Effector memory CD8-positive, alpha-beta T cell (primary cell): ENCODE results near the gene EFR3B.
"Not testable (repeated sequence)": the region's sequence is repeated elsewhere in the genome, so short reads cannot be mapped to it uniquely, and the experiment has no call there.

Experiments
- ATAC-seq: fragments of 150-1000 bp; cut with Tn5 transposase; replicated peaks from 2 replicates; pipeline ENCODE4 v1.10.0; 2021; ENCODE audit warnings: mild to moderate bottlenecking, moderate library complexity
- DNase-seq, 3 experiments: peaks; one replicate each; pipeline ENCODE4 v3.0.0; 2021
- H3K27ac Mint-ChIP-seq, 2 donors: one replicate each; pipeline ENCODE4 v1.8.0; 2022; ENCODE audit warnings: mild to moderate bottlenecking in 2 of 2, mixed read lengths in 2 of 2, moderate library complexity in 2 of 2
- H3K27me3 Mint-ChIP-seq, 2 donors: one replicate each; pipeline ENCODE4 v1.8.0; 2022; ENCODE audit warnings: mixed read lengths in 2 of 2
- H3K36me3 Mint-ChIP-seq: one replicate; pipeline ENCODE4 v1.8.0; 2022; ENCODE audit warnings: mild to moderate bottlenecking, moderate library complexity, mixed read lengths; ENCODE audit not compliant: insufficient read depth
- H3K4me1 Mint-ChIP-seq, 2 donors: one replicate each; pipeline ENCODE4 v1.8.0; 2022; ENCODE audit warnings: low read depth in 2 of 2, mixed read lengths in 2 of 2
- H3K4me3 Mint-ChIP-seq, 2 donors: one replicate each; pipeline ENCODE4 v1.8.0; 2022; ENCODE audit warnings: mild to moderate bottlenecking in 2 of 2, mixed read lengths in 2 of 2, moderate library complexity in 2 of 2
- H3K9me3 Mint-ChIP-seq, 2 donors: one replicate each; pipeline ENCODE4 v1.8.0; 2022; ENCODE audit warnings: mixed read lengths in 2 of 2
- total RNA-seq, 9 experiments: gene quantifications; one replicate each; lab custom pipeline; 2026; lab: John Stamatoyannopoulos, UW

The EFR3B gene
- 0 to 2.9 (median 0.78) reads per million in 9 experiments for total RNA-seq

GRCh38 chr2:25041928-25042320 lies at the start of gene EFR3B:
Gene EFR3B, plus strand, starts transcription at chr2:25042076. Its CDS starts 237 bp downstream, at chr2:25042313.
- H3K27ac Mint-ChIP-seq = peak within 1 kb of the TSS; percentile 12 to 72
- peaks cover 33 to 46% of the 10 kb centered on the region in 2 donors for H3K27me3 Mint-ChIP-seq
- DNase-seq (peak; percentile 83 to 88 (median 87)), ATAC-seq (peak; percentile 96)
- peaks cover 19 to 24% of the 10 kb centered on the region in 2 donors for H3K4me1 Mint-ChIP-seq
- no peaks in the 10 kb centered on the region for H3K9me3 Mint-ChIP-seq
- H3K4me3 Mint-ChIP-seq = peak within 1 kb of the TSS; percentile 87 to 93
- H3K36me3 Mint-ChIP-seq = peaks cover 14% of the 10 kb centered on the region

- Mint-ChIP-seq H3K4me1 (no peaks in the 10 kb centered on the region), H3K27ac (no peak overlapping the region), H3K36me3 (no peaks in the 10 kb centered on the region), H3K4me3 (no peak overlapping the region), H3K9me3 (no peaks in the 10 kb centered on the region), H3K27me3 (peaks cover 20 to 41% of the 10 kb centered on the region in 2 donors)
- no peak for ATAC-seq
- no peak for DNase-seq
These were observed 48.3 kb upstream of the EFR3B start for GRCh38 chr2:24993406-24994145.

- peaks cover 20 to 34% of the 10 kb centered on the region in 2 donors for H3K27me3 Mint-ChIP-seq
- DNase-seq = no peak
- no peaks in the 10 kb centered on the region for H3K9me3 Mint-ChIP-seq
- ATAC-seq = no peak
- H3K36me3 Mint-ChIP-seq = no peaks in the 10 kb centered on the region
- no peak overlapping the region for H3K4me3 Mint-ChIP-seq
- H3K4me1 Mint-ChIP-seq = no peaks in the 10 kb centered on the region
- no peak overlapping the region for H3K27ac Mint-ChIP-seq
These were observed 47.6 kb upstream of the EFR3B start for GRCh38 chr2:24994146-24994724.

- DNase-seq, H3K4me1 Mint-ChIP-seq: not testable (repeated sequence)
These were observed 42.8 kb upstream of the EFR3B start for GRCh38 chr2:24999097-24999496.

GRCh38 chr2:25000036-25000435 lies 41.8 kb upstream of the EFR3B start:
- no peak for DNase-seq
- Mint-ChIP-seq H3K4me3 (no peak overlapping the region), H3K27ac (no peak overlapping the region), H3K9me3 (no peaks in the 10 kb centered on the region), H3K36me3 (no peaks in the 10 kb centered on the region), H3K4me1 (no peaks in the 10 kb centered on the region), H3K27me3 (peaks cover 21 to 44% of the 10 kb centered on the region in 2 donors)
- no peak for ATAC-seq

More at GRCh38 chr2:24999097-24999496, 42.8 kb upstream of the EFR3B start:
- H3K4me3 Mint-ChIP-seq, H3K36me3 Mint-ChIP-seq, H3K27ac Mint-ChIP-seq, H3K9me3 Mint-ChIP-seq, ATAC-seq: not testable (repeated sequence)
- H3K27me3 Mint-ChIP-seq = peaks cover 21 to 46% of the 10 kb centered on the region in 2 donors

- peak overlapping the region in 1 of 2 donors; percentile 36 for H3K27ac Mint-ChIP-seq
- H3K4me3 Mint-ChIP-seq = no peak overlapping the region
These were observed 41.2 kb upstream of the EFR3B start for GRCh38 chr2:25000503-25001324.

GRCh38 chr2:25001325-25001637 lies 40.6 kb upstream of the EFR3B start:
- no peaks in the 10 kb centered on the region for H3K4me1 Mint-ChIP-seq
- ATAC-seq (no peak), DNase-seq (no peak)
- peaks cover 21 to 54% of the 10 kb centered on the region in 2 donors for H3K27me3 Mint-ChIP-seq
- H3K9me3 Mint-ChIP-seq = no peaks in the 10 kb centered on the region
- H3K27ac Mint-ChIP-seq = no peak overlapping the region
- H3K4me3 Mint-ChIP-seq = no peak overlapping the region
- H3K36me3 Mint-ChIP-seq = no peaks in the 10 kb centered on the region

More at GRCh38 chr2:25000503-25001324, 41.2 kb upstream of the EFR3B start:
- Mint-ChIP-seq H3K36me3 (no peaks in the 10 kb centered on the region), H3K4me1 (no peaks in the 10 kb centered on the region), H3K27me3 (peaks cover 21 to 51% of the 10 kb centered on the region in 2 donors), H3K9me3 (no peaks in the 10 kb centered on the region)
- ATAC-seq (no peak), DNase-seq (no peak)

GRCh38 chr2:25002066-25002465 lies 39.8 kb upstream of the EFR3B start:
- ATAC-seq (no peak), DNase-seq (no peak)
- no peaks in the 10 kb centered on the region for H3K4me1 Mint-ChIP-seq
- H3K9me3 Mint-ChIP-seq = no peaks in the 10 kb centered on the region
- peaks cover 21 to 54% of the 10 kb centered on the region in 2 donors for H3K27me3 Mint-ChIP-seq
- no peaks in the 10 kb centered on the region for H3K36me3 Mint-ChIP-seq
- no peak overlapping the region for H3K4me3 Mint-ChIP-seq
- no peak overlapping the region for H3K27ac Mint-ChIP-seq

GRCh38 chr2:25009954-25010353 lies 31.9 kb upstream of the EFR3B start:
- Mint-ChIP-seq H3K27me3 (peaks cover 0 to 11% of the 10 kb centered on the region in 2 donors), H3K4me3 (no peak overlapping the region), H3K9me3 (no peaks in the 10 kb centered on the region), H3K27ac (no peak overlapping the region), H3K4me1 (no peaks in the 10 kb centered on the region), H3K36me3 (no peaks in the 10 kb centered on the region)
- ATAC-seq (no peak), DNase-seq (no peak)

- not testable (repeated sequence) for H3K27me3 Mint-ChIP-seq, H3K4me1 Mint-ChIP-seq, H3K4me3 Mint-ChIP-seq, DNase-seq, H3K36me3 Mint-ChIP-seq, H3K27ac Mint-ChIP-seq, H3K9me3 Mint-ChIP-seq, ATAC-seq
These were observed 30.5 kb upstream of the EFR3B start for GRCh38 chr2:25011342-25011741.

- Mint-ChIP-seq H3K4me1 (peaks cover 0 to 4% of the 10 kb centered on the region in 2 donors), H3K4me3 (no peak overlapping the region)
These were observed 27.2 kb upstream of the EFR3B start for GRCh38 chr2:25014631-25015030.

GRCh38 chr2:25018681-25019080 lies 23.2 kb upstream of the EFR3B start:
- no peak for DNase-seq
- peaks cover 0 to 4% of the 10 kb centered on the region in 2 donors for H3K4me1 Mint-ChIP-seq
- H3K9me3 Mint-ChIP-seq = no peaks in the 10 kb centered on the region
- H3K27ac Mint-ChIP-seq = no peak overlapping the region
- peaks cover 7 to 16% of the 10 kb centered on the region in 2 donors for H3K27me3 Mint-ChIP-seq
- no peak for ATAC-seq
- H3K4me3 Mint-ChIP-seq = no peak overlapping the region
- H3K36me3 Mint-ChIP-seq = no peaks in the 10 kb centered on the region

More at GRCh38 chr2:25014631-25015030, 27.2 kb upstream of the EFR3B start:
- Mint-ChIP-seq H3K36me3 (no peaks in the 10 kb centered on the region), H3K27ac (no peak overlapping the region), H3K9me3 (no peaks in the 10 kb centered on the region), H3K27me3 (no peaks in the 10 kb centered on the region)
- ATAC-seq = no peak
- no peak for DNase-seq

GRCh38 chr2:25021791-25022362 lies 20.0 kb upstream of the EFR3B start:
- Mint-ChIP-seq H3K36me3 (no peaks in the 10 kb centered on the region), H3K4me1 (peaks cover 0 to 4% of the 10 kb centered on the region in 2 donors), H3K4me3 (no peak overlapping the region), H3K27ac (no peak overlapping the region), H3K27me3 (peaks cover 14 to 25% of the 10 kb centered on the region in 2 donors), H3K9me3 (no peaks in the 10 kb centered on the region)
- DNase-seq (no peak), ATAC-seq (no peak)
